ENCODE data around the gene RAPGEF1. TPM values are rescaled to one million over a fixed set of nuclear protein-coding genes. Genes with fewer than 3 reads are reported as not detected.

The RAPGEF1 gene
- total RNA-seq, 1 donor from 2014 or later, result 73.1 TPM

DNA sequence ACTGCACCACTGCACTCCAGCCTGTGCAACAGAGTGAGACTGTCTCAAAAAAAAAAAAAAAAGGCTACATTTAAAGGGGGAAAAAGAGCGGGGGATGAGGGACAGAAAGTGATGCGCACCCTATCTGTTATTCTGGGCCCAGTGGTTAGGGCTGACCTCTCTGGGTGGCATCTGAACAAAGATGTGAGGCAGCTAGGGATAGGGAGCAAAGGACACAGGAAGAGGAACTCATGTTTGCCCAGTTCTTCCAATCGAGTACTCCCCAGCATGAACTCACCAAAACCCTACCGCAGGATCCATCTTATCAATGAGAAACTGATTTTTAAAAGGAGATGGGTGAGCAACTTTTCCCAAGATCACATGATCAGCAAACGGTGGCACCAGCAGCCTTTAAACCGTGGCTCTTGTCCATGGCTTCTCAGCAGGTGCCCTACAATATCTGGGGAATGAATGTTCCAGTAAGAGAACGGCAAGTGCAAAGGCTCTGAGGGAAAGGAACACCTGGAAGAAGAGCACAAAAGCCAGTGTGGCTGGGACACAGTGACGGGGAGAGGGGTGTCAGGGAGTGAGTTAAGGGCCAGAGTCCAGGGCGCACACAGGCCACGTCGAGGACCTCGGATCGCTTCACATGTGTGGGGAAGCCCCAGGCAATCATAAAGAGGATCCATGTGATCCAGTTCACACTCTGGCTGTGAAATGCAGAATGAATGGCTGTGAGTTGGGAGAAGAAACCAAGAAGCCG lies 22.0 kb downstream of the RAPGEF1 start:
- no peaks in the 10 kb centered on the region for H3K36me3 Mint-ChIP-seq (ENCODE audit: low read depth)
- H3K4me3 Mint-ChIP-seq (ENCODE audit: unreplicated experiment), result no peak overlapping the region
- no peaks in the 10 kb centered on the region for H3K27me3 Mint-ChIP-seq (ENCODE audit: low read depth)
- no peak for DNase-seq (ENCODE audit: low spot score)
- H3K9me3 Mint-ChIP-seq (ENCODE audit: low read depth), result no peaks in the 10 kb centered on the region
- H3K4me1 Mint-ChIP-seq (ENCODE audit: low read depth), result peaks cover 32% of the 10 kb centered on the region
- H3K27ac Mint-ChIP-seq (ENCODE audit: unreplicated experiment), result no peak overlapping the region
- TF ChIP-seq, protein P1, sequence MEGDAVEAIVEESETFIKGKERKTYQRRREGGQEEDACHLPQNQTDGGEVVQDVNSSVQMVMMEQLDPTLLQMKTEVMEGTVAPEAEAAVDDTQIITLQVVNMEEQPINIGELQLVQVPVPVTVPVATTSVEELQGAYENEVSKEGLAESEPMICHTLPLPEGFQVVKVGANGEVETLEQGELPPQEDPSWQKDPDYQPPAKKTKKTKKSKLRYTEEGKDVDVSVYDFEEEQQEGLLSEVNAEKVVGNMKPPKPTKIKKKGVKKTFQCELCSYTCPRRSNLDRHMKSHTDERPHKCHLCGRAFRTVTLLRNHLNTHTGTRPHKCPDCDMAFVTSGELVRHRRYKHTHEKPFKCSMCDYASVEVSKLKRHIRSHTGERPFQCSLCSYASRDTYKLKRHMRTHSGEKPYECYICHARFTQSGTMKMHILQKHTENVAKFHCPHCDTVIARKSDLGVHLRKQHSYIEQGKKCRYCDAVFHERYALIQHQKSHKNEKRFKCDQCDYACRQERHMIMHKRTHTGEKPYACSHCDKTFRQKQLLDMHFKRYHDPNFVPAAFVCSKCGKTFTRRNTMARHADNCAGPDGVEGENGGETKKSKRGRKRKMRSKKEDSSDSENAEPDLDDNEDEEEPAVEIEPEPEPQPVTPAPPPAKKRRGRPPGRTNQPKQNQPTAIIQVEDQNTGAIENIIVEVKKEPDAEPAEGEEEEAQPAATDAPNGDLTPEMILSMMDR (IDR thresholded peaks at IDR 0.05), result no peak

DNA sequence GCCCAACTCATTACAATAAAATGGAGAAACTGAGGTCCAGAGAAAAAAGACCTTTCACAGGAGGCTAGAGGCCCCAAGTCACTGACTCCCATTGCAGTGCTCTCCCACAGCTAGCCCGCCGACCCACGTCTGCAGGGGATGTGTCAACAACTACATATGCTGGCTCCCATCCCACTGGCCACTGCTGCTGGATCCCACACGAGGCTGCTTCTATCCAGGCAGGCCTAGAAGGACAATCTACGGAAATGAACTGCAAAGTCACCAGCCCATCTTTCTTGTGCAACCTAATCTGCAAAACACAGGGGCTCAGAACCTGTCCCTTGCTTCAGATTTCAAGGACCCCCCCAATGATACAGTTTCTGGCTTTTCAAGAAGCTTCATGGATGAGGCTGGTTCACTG lies 24.0 kb downstream of the RAPGEF1 start:
- H3K9me3 Mint-ChIP-seq (ENCODE audit: low read depth), result no peaks in the 10 kb centered on the region
- H3K27ac Mint-ChIP-seq (ENCODE audit: unreplicated experiment), result no peak overlapping the region
- no peaks in the 10 kb centered on the region for H3K36me3 Mint-ChIP-seq (ENCODE audit: low read depth)
- H3K27me3 Mint-ChIP-seq (ENCODE audit: low read depth), result no peaks in the 10 kb centered on the region
- DNase-seq (ENCODE audit: low spot score), result no peak
- H3K4me3 Mint-ChIP-seq (ENCODE audit: unreplicated experiment), result no peak overlapping the region
- peaks cover 36% of the 10 kb centered on the region for H3K4me1 Mint-ChIP-seq (ENCODE audit: low read depth)
- TF ChIP-seq, protein P1 (IDR thresholded peaks at IDR 0.05), result no peak

DNA sequence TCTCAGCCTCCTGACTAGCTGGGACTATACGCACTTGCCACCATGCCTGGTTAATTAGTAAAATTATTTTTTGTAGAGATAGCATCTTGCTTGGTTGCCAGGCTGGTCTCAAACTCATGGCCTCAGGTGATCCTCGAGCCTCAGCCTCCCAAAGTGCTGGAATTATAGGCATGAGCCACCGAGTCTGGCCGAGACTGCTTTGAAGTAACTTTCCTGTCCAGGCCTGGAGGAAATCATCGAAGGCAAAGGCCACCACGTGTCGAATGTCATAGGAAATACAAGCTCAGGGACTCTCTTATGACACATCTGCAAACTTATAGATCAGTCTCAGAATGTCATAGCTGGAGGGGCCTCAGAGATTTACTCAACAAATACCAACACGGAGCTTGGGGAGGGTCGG lies 25.1 kb downstream of the RAPGEF1 start:
- Mint-ChIP-seq H3K27ac (ENCODE audit: unreplicated experiment) (peak overlapping the region; percentile 95), H3K27me3 (ENCODE audit: low read depth) (no peaks in the 10 kb centered on the region), H3K9me3 (ENCODE audit: low read depth) (no peaks in the 10 kb centered on the region), H3K4me3 (ENCODE audit: unreplicated experiment) (no peak overlapping the region), H3K4me1 (ENCODE audit: low read depth) (peaks cover 40% of the 10 kb centered on the region), H3K36me3 (ENCODE audit: low read depth) (no peaks in the 10 kb centered on the region)
- TF ChIP-seq, protein P1 (IDR thresholded peaks at IDR 0.05), result no peak
- no peak for DNase-seq (ENCODE audit: low spot score)

DNA sequence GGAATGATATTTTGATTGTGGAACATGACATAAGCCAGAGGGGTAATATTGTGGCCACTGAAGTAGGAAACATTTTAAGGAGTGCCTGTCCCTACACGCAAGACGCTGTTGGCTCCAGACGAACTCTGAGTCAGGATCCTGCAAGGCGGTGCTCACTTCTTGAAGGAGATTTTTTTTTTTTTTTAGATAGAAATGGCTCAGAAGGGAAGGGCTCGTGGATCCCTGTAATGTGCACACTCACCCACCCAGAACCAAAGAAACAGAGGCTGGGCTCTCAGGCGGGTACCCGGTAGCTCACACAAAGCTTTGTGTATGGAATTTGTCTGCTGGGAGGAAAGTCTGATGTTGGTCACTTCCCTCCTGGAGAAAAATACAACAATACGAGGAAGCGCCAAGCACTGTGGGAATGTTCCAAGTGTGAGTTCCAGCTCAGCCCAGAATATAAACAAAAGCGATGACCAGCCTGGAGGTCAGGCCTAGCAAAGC lies 25.7 kb downstream of the RAPGEF1 start:
- TF ChIP-seq, protein P1 (IDR thresholded peaks at IDR 0.05), result no peak
- Mint-ChIP-seq H3K27ac (ENCODE audit: unreplicated experiment) (peak overlapping the region; percentile 95), H3K4me1 (ENCODE audit: low read depth) (peaks cover 42% of the 10 kb centered on the region), H3K36me3 (ENCODE audit: low read depth) (no peaks in the 10 kb centered on the region), H3K9me3 (ENCODE audit: low read depth) (no peaks in the 10 kb centered on the region), H3K27me3 (ENCODE audit: low read depth) (no peaks in the 10 kb centered on the region), H3K4me3 (ENCODE audit: unreplicated experiment) (peak overlapping the region; percentile 34)
- no peak for DNase-seq (ENCODE audit: low spot score)

DNA sequence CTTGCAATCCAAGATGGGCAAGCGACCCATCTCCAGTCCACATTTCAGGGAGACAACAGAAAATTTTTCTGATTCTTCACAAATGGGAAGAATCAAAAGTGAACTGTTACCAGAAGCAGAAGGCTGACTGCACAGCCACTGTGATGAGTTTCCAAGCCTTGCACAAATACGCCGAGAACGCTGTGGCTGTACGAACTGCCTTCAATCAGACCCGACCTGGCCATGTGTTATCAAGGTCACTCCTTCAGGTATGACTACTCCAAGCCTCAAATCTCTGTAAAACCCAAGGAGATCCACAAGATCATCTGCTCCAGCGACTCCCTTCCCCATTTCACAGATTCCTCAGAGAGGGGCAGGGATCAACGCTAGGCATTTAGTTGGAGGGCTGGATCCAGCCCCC lies 26.9 kb downstream of the RAPGEF1 start:
- Mint-ChIP-seq H3K4me1 (ENCODE audit: low read depth) (peaks cover 42% of the 10 kb centered on the region), H3K27me3 (ENCODE audit: low read depth) (no peaks in the 10 kb centered on the region), H3K36me3 (ENCODE audit: low read depth) (no peaks in the 10 kb centered on the region), H3K27ac (ENCODE audit: unreplicated experiment) (peak overlapping the region; percentile 95), H3K9me3 (ENCODE audit: low read depth) (no peaks in the 10 kb centered on the region), H3K4me3 (ENCODE audit: unreplicated experiment) (no peak overlapping the region)
- no peak for DNase-seq (ENCODE audit: low spot score)
- TF ChIP-seq, protein P1 (IDR thresholded peaks at IDR 0.05), result no peak

All from chondrocyte (in vitro differentiated cells).